ENCODE results near the gene KLF4. TPM values are rescaled to one million over a fixed set of nuclear protein-coding genes. Genes with fewer than 3 reads are reported as not detected.

The KLF4 gene
- polyA plus RNA-seq (2013): 44.4 and 44.9 TPM in 2 replicates

DNA sequence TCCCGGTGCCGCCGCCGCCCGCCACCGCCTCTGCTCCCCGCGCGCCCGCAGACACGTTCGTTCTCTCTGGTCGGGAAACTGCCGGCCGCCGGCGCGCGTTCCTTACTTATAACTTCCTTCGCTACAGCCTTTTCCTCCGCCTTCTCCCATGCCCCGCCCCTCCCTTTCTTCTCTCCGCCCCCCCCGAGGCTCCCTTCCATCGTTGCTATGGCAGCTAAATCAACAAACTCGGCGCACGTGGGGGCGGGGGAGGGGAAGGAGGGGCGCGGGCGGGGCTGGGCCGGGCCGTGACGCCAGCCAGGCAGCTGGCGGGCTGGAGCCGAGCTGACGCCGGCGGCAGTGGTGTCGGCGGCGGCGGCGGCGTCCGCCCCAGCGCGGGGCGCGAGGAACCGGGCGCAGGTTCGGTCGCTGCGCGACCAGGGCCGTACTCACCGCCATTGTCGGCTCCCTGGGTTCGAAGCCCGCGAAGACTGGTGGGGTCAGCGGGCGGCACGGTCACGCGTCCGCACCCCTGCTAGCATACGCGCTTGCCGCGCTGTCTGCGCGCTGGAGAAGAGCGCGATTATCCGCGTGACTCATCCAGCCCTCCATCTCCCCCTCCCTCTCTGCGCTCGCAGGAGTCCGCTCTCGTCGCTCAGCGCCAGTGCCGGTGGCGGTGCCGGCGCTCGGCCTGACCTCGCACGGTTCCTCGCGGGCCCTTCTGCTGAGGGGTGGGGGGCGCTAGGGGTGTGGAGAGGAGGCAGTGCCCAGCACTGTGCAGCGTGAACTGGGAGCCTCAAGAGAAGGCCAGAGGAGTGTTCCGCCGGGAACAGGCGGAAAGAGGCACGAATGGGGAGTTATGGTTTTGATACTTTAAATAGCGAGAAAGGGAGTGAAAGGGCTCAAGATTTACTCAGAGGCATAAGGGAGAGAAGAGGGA is at the start of gene KLF4:
TSS of gene KLF4 (minus strand) at position 83 of the 919 bp plus-strand sequence. CDS start 597 bp downstream, outside the sequence.
- H4K91ac ChIP-seq (ENCODE audit: low read depth, low read length): peak within 1 kb of the TSS; percentile 82
- peak within 1 kb of the TSS; percentile 72 for H2BK12ac ChIP-seq (ENCODE audit: low read length)
- H3K27ac ChIP-seq (ENCODE audit: low read depth, low read length): peak within 1 kb of the TSS; percentile 72
- no peak within 1 kb of the TSS for H4K12ac ChIP-seq (ENCODE audit: low read depth, low read length)
- H3K18ac ChIP-seq (ENCODE audit: low read length): peak within 1 kb of the TSS; percentile 85
- H3K4me1 ChIP-seq (ENCODE audit: control insufficient read depth in 1 of 2, insufficient read depth in 2 of 2, low read length in 2 of 2): peaks cover 14 to 29% of the 10 kb centered on the region in 2 experiments
- H3K36me3 ChIP-seq (ENCODE audit: control insufficient read depth in 1 of 2, insufficient read depth in 2 of 2, low read length in 2 of 2): peaks cover 11 to 13% of the 10 kb centered on the region in 2 experiments
- no CpG with 5 or more reads among the region's 101 CpGs for WGBS (ENCODE audit: extremely low coverage, insufficient coverage, insufficient read length)
- H2AFZ ChIP-seq (ENCODE audit: insufficient read depth, low read length, poor library complexity): peak within 1 kb of the TSS; percentile 87
- H3K23ac ChIP-seq (ENCODE audit: low read length): no peak within 1 kb of the TSS
- peaks cover 13% of the 10 kb centered on the region for H3K27me3 ChIP-seq (ENCODE audit: insufficient read depth, low read length)
- H3K9ac ChIP-seq (ENCODE audit: low read length): peak within 1 kb of the TSS; percentile 77
- H3K4me2 ChIP-seq (ENCODE audit: low read length): peak within 1 kb of the TSS; percentile 87
- H3K4me3 ChIP-seq (ENCODE audit: low read depth, low read length): peak within 1 kb of the TSS; percentile 89
- no peak within 1 kb of the TSS for H2AK5ac ChIP-seq (ENCODE audit: low read length)
- peak within 1 kb of the TSS; percentile 72 for H4K8ac ChIP-seq (ENCODE audit: low read depth, low read length)
- H3K4ac ChIP-seq (ENCODE audit: low read depth, low read length): peak within 1 kb of the TSS; percentile 17
- peaks cover 18% of the 10 kb centered on the region for H3K79me1 ChIP-seq (ENCODE audit: low read length)
- H2BK120ac ChIP-seq (ENCODE audit: insufficient read depth, low read length, poor library complexity): peak within 1 kb of the TSS; percentile 95
- H2BK5ac ChIP-seq (ENCODE audit: low read depth, low read length, poor library complexity): peak within 1 kb of the TSS; percentile 81
- H3K14ac ChIP-seq (ENCODE audit: low read length): peak within 1 kb of the TSS; percentile 28
- peaks cover 6% of the 10 kb centered on the region for H3K79me2 ChIP-seq (ENCODE audit: control insufficient read depth, insufficient read depth, low read length, poor library complexity)
- peak; percentile 80 to 92 for DNase-seq
- peaks cover 2% of the 10 kb centered on the region for H3K9me3 ChIP-seq (ENCODE audit: insufficient read depth, low read depth, low read length)

- no peak overlapping the region for H4K91ac ChIP-seq (ENCODE audit: low read depth, low read length)
- DNase-seq: no peak
- no CpG with 5 or more reads among the region's 3 CpGs for WGBS (ENCODE audit: extremely low coverage, insufficient coverage, insufficient read length)
Measured at GRCh38 chr9:107536462-107536861, 46.9 kb upstream of the KLF4 start.

GRCh38 chr9:107534510-107535078 is 45.0 kb upstream of the KLF4 start:
- no peak overlapping the region for H3K4ac ChIP-seq (ENCODE audit: low read depth, low read length)
- H3K4me1 ChIP-seq (ENCODE audit: control insufficient read depth in 1 of 2, insufficient read depth in 2 of 2, low read length in 2 of 2): peaks cover 2% of the 10 kb centered on the region in 2 experiments
- H3K9ac ChIP-seq (ENCODE audit: low read length): no peak overlapping the region
- H2AFZ ChIP-seq (ENCODE audit: insufficient read depth, low read length, poor library complexity): no peak overlapping the region
- H4K8ac ChIP-seq (ENCODE audit: low read depth, low read length): no peak overlapping the region
- WGBS (ENCODE audit: extremely low coverage, insufficient coverage, insufficient read length): no CpG with 5 or more reads among the region's 14 CpGs
- H2BK5ac ChIP-seq (ENCODE audit: low read depth, low read length, poor library complexity): no peak overlapping the region
- H2BK12ac ChIP-seq (ENCODE audit: low read length): no peak overlapping the region
- H2BK120ac ChIP-seq (ENCODE audit: insufficient read depth, low read length, poor library complexity): no peak overlapping the region
- no peak overlapping the region for H4K12ac ChIP-seq (ENCODE audit: low read depth, low read length)
- DNase-seq: peak; percentile 99
- H4K91ac ChIP-seq (ENCODE audit: low read depth, low read length): no peak overlapping the region
- H3K4me3 ChIP-seq (ENCODE audit: low read depth, low read length): no peak overlapping the region
- no peak overlapping the region for H2AK5ac ChIP-seq (ENCODE audit: low read length)
- H3K14ac ChIP-seq (ENCODE audit: low read length): no peak overlapping the region
- H3K18ac ChIP-seq (ENCODE audit: low read length): no peak overlapping the region
- H3K36me3 ChIP-seq (ENCODE audit: control insufficient read depth in 1 of 2, insufficient read depth in 2 of 2, low read length in 2 of 2): no peaks in the 10 kb centered on the region
- H3K79me1 ChIP-seq (ENCODE audit: low read length): no peaks in the 10 kb centered on the region
- H3K27ac ChIP-seq (ENCODE audit: low read depth, low read length): no peak overlapping the region
- H3K79me2 ChIP-seq (ENCODE audit: control insufficient read depth, insufficient read depth, low read length, poor library complexity): no peaks in the 10 kb centered on the region
- H3K27me3 ChIP-seq (ENCODE audit: insufficient read depth, low read length): no peaks in the 10 kb centered on the region
- no peak overlapping the region for H3K4me2 ChIP-seq (ENCODE audit: low read length)
- peaks cover 3% of the 10 kb centered on the region for H3K9me3 ChIP-seq (ENCODE audit: insufficient read depth, low read depth, low read length)
- no peak overlapping the region for H3K23ac ChIP-seq (ENCODE audit: low read length)

More at GRCh38 chr9:107536462-107536861, 46.9 kb upstream of the KLF4 start:
- Histone ChIP-seq H3K18ac (ENCODE audit: low read length) (no peak overlapping the region), H2AK5ac (ENCODE audit: low read length) (no peak overlapping the region), H3K9me3 (ENCODE audit: insufficient read depth, low read depth, low read length) (peaks cover 3% of the 10 kb centered on the region), H4K12ac (ENCODE audit: low read depth, low read length) (no peak overlapping the region), H3K79me1 (ENCODE audit: low read length) (peaks cover 2% of the 10 kb centered on the region), H3K4ac (ENCODE audit: low read depth, low read length) (no peak overlapping the region), H3K9ac (ENCODE audit: low read length) (no peak overlapping the region), H3K4me2 (ENCODE audit: low read length) (no peak overlapping the region), H3K27me3 (ENCODE audit: insufficient read depth, low read length) (no peaks in the 10 kb centered on the region), H2BK5ac (ENCODE audit: low read depth, low read length, poor library complexity) (no peak overlapping the region), H3K23ac (ENCODE audit: low read length) (no peak overlapping the region), H3K79me2 (ENCODE audit: control insufficient read depth, insufficient read depth, low read length, poor library complexity) (no peaks in the 10 kb centered on the region), H3K4me3 (ENCODE audit: low read depth, low read length) (no peak overlapping the region), H4K8ac (ENCODE audit: low read depth, low read length) (no peak overlapping the region), H3K27ac (ENCODE audit: low read depth, low read length) (no peak overlapping the region), H3K14ac (ENCODE audit: low read length) (no peak overlapping the region), H2BK12ac (ENCODE audit: low read length) (no peak overlapping the region), H2BK120ac (ENCODE audit: insufficient read depth, low read length, poor library complexity) (no peak overlapping the region), H3K36me3 (ENCODE audit: control insufficient read depth in 1 of 2, insufficient read depth in 2 of 2, low read length in 2 of 2) (no peaks in the 10 kb centered on the region), H3K4me1 (ENCODE audit: control insufficient read depth in 1 of 2, insufficient read depth in 2 of 2, low read length in 2 of 2) (peaks cover 2 to 8% of the 10 kb centered on the region in 2 experiments), H2AFZ (ENCODE audit: insufficient read depth, low read length, poor library complexity) (no peak overlapping the region)

DNA sequence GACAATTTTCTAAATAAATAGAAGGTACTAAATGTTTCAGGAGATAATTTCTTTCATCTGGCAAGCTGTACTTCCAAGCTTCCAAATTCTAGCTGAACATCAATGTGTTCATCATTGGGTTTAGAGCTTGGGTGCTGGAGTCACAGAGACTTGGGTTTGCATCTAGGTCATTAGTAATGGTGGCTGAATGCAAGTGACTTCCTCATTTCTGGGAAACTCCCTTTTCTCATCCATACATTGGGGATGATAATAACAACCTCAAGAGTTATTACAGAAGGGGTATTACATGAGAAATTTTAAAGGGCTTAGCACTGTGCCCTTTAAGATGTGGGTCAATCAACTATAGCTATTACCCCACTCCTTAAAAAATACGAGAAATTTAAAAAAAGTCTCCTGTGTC is 41.1 kb upstream of the KLF4 start:
- H3K79me1 ChIP-seq (ENCODE audit: low read length): peaks cover 1% of the 10 kb centered on the region
- peaks cover 4 to 6% of the 10 kb centered on the region in 2 experiments for H3K4me1 ChIP-seq (ENCODE audit: control insufficient read depth in 1 of 2, insufficient read depth in 2 of 2, low read length in 2 of 2)
- H4K12ac ChIP-seq (ENCODE audit: low read depth, low read length): no peak overlapping the region
- H4K8ac ChIP-seq (ENCODE audit: low read depth, low read length): no peak overlapping the region
- peaks cover 3% of the 10 kb centered on the region for H3K9me3 ChIP-seq (ENCODE audit: insufficient read depth, low read depth, low read length)
- H3K14ac ChIP-seq (ENCODE audit: low read length): no peak overlapping the region
- no peak for DNase-seq
- no peak overlapping the region for H2AK5ac ChIP-seq (ENCODE audit: low read length)
- no peak overlapping the region for H2BK12ac ChIP-seq (ENCODE audit: low read length)
- H3K79me2 ChIP-seq (ENCODE audit: control insufficient read depth, insufficient read depth, low read length, poor library complexity): no peaks in the 10 kb centered on the region
- no peak overlapping the region for H3K4ac ChIP-seq (ENCODE audit: low read depth, low read length)
- no peaks in the 10 kb centered on the region for H3K27me3 ChIP-seq (ENCODE audit: insufficient read depth, low read length)
- no peak overlapping the region for H3K4me2 ChIP-seq (ENCODE audit: low read length)
- H2BK5ac ChIP-seq (ENCODE audit: low read depth, low read length, poor library complexity): no peak overlapping the region
- H3K36me3 ChIP-seq (ENCODE audit: control insufficient read depth in 1 of 2, insufficient read depth in 2 of 2, low read length in 2 of 2): no peaks in the 10 kb centered on the region
- H4K91ac ChIP-seq (ENCODE audit: low read depth, low read length): no peak overlapping the region
- no peak overlapping the region for H3K9ac ChIP-seq (ENCODE audit: low read length)
- no peak overlapping the region for H3K27ac ChIP-seq (ENCODE audit: low read depth, low read length)
- no peak overlapping the region for H3K18ac ChIP-seq (ENCODE audit: low read length)
- no peak overlapping the region for H3K23ac ChIP-seq (ENCODE audit: low read length)
- no peak overlapping the region for H2AFZ ChIP-seq (ENCODE audit: insufficient read depth, low read length, poor library complexity)
- no CpG with 5 or more reads among the region's 1 CpG for WGBS (ENCODE audit: extremely low coverage, insufficient coverage, insufficient read length)
- H3K4me3 ChIP-seq (ENCODE audit: low read depth, low read length): no peak overlapping the region
- no peak overlapping the region for H2BK120ac ChIP-seq (ENCODE audit: insufficient read depth, low read length, poor library complexity)

Data from trophoblast cell (in vitro differentiated cells and primary cell).